H1 (cell line): ENCODE results near the gene ARRB1. TPM values are rescaled to one million over a fixed set of nuclear protein-coding genes. Genes with fewer than 3 reads are reported as not detected.

Source experiments
- CTCF ChIA-PET: fragments of 300-600 bp; sonication (Branson Sonifier 250); formaldehyde crosslinking; loops from one replicate; lab custom pipeline; 2021; ENCODE audit not compliant: partially characterized antibody; lab: Charles Lee
- POLR2A ChIA-PET: fragments of 300-600 bp; sonication (Branson Sonifier 250); formaldehyde crosslinking; loops from one replicate; lab custom pipeline; 2021; ENCODE audit warnings: inconsistent platforms; ENCODE audit not compliant: partially characterized antibody; lab: Charles Lee
- DNase-seq, 2 experiments: peaks; one replicate each; pipeline versions ENCODE4 v3.0.0 to v3.0.0-alpha.2; 2010 to 2022; ENCODE audit warnings: low spot score in 2 of 2, low read depth in 1 of 2, mixed read lengths in 1 of 2
- FAIRE-seq: peaks from 2 replicates; lab custom pipeline; 2011; peaks lifted over from hg19 to GRCh38; lab: Jason Lieb, UNC
- H2AFZ ChIP-seq: 2 replicates; pipeline ENCODE4 v1.8.1; 2012; ENCODE audit warnings: low read length, inconsistent platforms
- H2AK5ac ChIP-seq: 2 replicates; pipeline ENCODE4 v1.6.1; 2013; ENCODE audit warnings: low read depth, low read length
- H2BK120ac ChIP-seq: replicated peaks from 2 replicates; pipeline ENCODE3; 2013; ENCODE audit warnings: low read depth, low read length, inconsistent platforms
- H2BK12ac ChIP-seq: 2 replicates; pipeline ENCODE4 v1.6.1; 2013; ENCODE audit warnings: low read depth, low read length
- H2BK15ac ChIP-seq: 2 replicates; pipeline ENCODE4 v1.6.1; 2013; ENCODE audit warnings: low read length
- H2BK20ac ChIP-seq: 2 replicates; pipeline ENCODE4 v1.6.1; 2013; ENCODE audit warnings: low read length
- H2BK5ac ChIP-seq: 2 replicates; pipeline ENCODE4 v1.6.1; 2013; ENCODE audit warnings: low read depth, low read length
- H3K14ac ChIP-seq: 2 replicates; pipeline ENCODE4 v1.6.1; 2013; ENCODE audit warnings: inconsistent platforms; ENCODE audit not compliant: insufficient read length
- H3K18ac ChIP-seq: 2 replicates; pipeline ENCODE4 v1.6.1; 2013; ENCODE audit warnings: low read length; ENCODE audit errors: extremely low read depth
- H3K23ac ChIP-seq: 2 replicates; pipeline ENCODE4 v1.6.1; 2013; ENCODE audit warnings: inconsistent platforms; ENCODE audit not compliant: insufficient read length
- H3K23me2 ChIP-seq: 2 replicates; pipeline ENCODE4 v1.6.1; 2013; ENCODE audit warnings: low read depth, low read length
- H3K27ac ChIP-seq: 2 replicates; pipeline ENCODE4 v1.6.1; 2011; ENCODE audit warnings: low read depth, low read length, inconsistent platforms
- H3K27me3 ChIP-seq, 4 experiments: replicated peaks in 1 of 4; 1 replicate in 1 of 4; 2 replicates in 3 of 4; pipeline versions ENCODE4 v1.6.1 to v1.8.1; 2011 to 2013; ENCODE audit warnings: low read length in 3 of 4, mild to moderate bottlenecking in 3 of 4, inconsistent platforms in 2 of 4, mixed read lengths in 2 of 4, moderate library complexity in 1 of 4; ENCODE audit not compliant: control insufficient read depth in 3 of 4, insufficient read depth in 3 of 4; ENCODE audit errors: extremely low read depth in 1 of 4
- H3K36me3 ChIP-seq, 4 experiments: 2 replicates each; pipeline versions ENCODE4 v1.6.1 to v1.8.1; 2011 to 2013; ENCODE audit warnings: mild to moderate bottlenecking in 4 of 4, low read length in 3 of 4, moderate library complexity in 2 of 4, control low read depth in 1 of 4, inconsistent platforms in 1 of 4; ENCODE audit not compliant: insufficient read depth in 4 of 4, control insufficient read depth in 2 of 4
- H3K4ac ChIP-seq: replicated peaks from 2 replicates; pipeline ENCODE3; 2013; ENCODE audit warnings: low read length, low read depth, mixed read lengths, inconsistent platforms; ENCODE audit not compliant: insufficient read length
- H3K4me1 ChIP-seq, 4 experiments: replicated peaks in 1 of 4; 1 replicate in 1 of 4; 2 replicates in 3 of 4; pipeline versions ENCODE4 v1.6.1 to v1.8.1; 2011 to 2013; ENCODE audit warnings: low read length in 3 of 4, inconsistent platforms in 2 of 4, mixed read lengths in 1 of 4; ENCODE audit not compliant: insufficient read depth in 4 of 4, control insufficient read depth in 3 of 4
- H3K4me2 ChIP-seq, 2 experiments: 2 replicates each; pipeline versions ENCODE4 v1.6.1 to v1.8.1; 2011 to 2013; ENCODE audit warnings: low read depth in 2 of 2, low read length in 2 of 2, control low read depth in 1 of 2, inconsistent platforms in 1 of 2, mild to moderate bottlenecking in 1 of 2; ENCODE audit not compliant: insufficient read depth in 1 of 2
- H3K4me3 ChIP-seq, 4 experiments: fragments of 200-600, 300-600 bp in 1 of 4; sonication (generic), shearing (Covaris generic), sonication (Bioruptor Twin) in 1 of 4; 2 replicates each; pipeline versions ENCODE4 v1.5.1 to v1.8.1; 2011 to 2016; ENCODE audit warnings: low read length in 4 of 4, low read depth in 3 of 4, control low read depth in 2 of 4, inconsistent platforms in 2 of 4, mild to moderate bottlenecking in 2 of 4, mixed read lengths in 1 of 4, moderate library complexity in 1 of 4; ENCODE audit not compliant: insufficient read depth in 2 of 4; ENCODE audit errors: extremely low read depth in 1 of 4
- H3K56ac ChIP-seq: replicated peaks from 2 replicates; pipeline ENCODE3; 2013; ENCODE audit warnings: low read depth, mild to moderate bottlenecking, mixed read lengths, low read length, inconsistent platforms; ENCODE audit not compliant: insufficient read length
- H3K79me1 ChIP-seq: 2 replicates; pipeline ENCODE4 v1.6.1; 2013; ENCODE audit warnings: low read depth, low read length, control low read depth
- H3K79me2 ChIP-seq, 2 experiments: 2 replicates each; pipeline versions ENCODE4 v1.6.1 to v1.8.1; 2012 to 2013; ENCODE audit warnings: low read length in 2 of 2, mild to moderate bottlenecking in 2 of 2, inconsistent platforms in 1 of 2; ENCODE audit not compliant: insufficient read depth in 2 of 2, control insufficient read depth in 1 of 2
- H3K9ac ChIP-seq, 4 experiments: replicated peaks in 1 of 4; 1 replicate in 1 of 4; 2 replicates in 3 of 4; pipeline versions ENCODE4 v1.6.1 to v1.8.1; 2011 to 2013; ENCODE audit warnings: low read depth in 3 of 4, low read length in 3 of 4, control low read depth in 2 of 4, mild to moderate bottlenecking in 2 of 4, moderate library complexity in 2 of 4, inconsistent platforms in 1 of 4; ENCODE audit errors: extremely low read depth in 1 of 4
- H3K9me3 ChIP-seq, 2 experiments: 2 replicates each; pipeline versions ENCODE4 v1.6.1 to v1.8.1; 2012 to 2013; ENCODE audit warnings: mild to moderate bottlenecking in 2 of 2, moderate library complexity in 2 of 2, control low read depth in 1 of 2, inconsistent platforms in 1 of 2, low read depth in 1 of 2, low read length in 1 of 2, mixed read lengths in 1 of 2; ENCODE audit not compliant: insufficient read depth in 2 of 2
- H4K20me1 ChIP-seq, 2 experiments: replicated peaks in 1 of 2; 2 replicates each; pipeline versions ENCODE3 to v1.8.1; 2011 to 2013; ENCODE audit warnings: inconsistent platforms in 2 of 2, low read length in 2 of 2, mild to moderate bottlenecking in 1 of 2; ENCODE audit not compliant: insufficient read depth in 2 of 2, control insufficient read depth in 1 of 2
- H4K5ac ChIP-seq: 2 replicates; pipeline ENCODE4 v1.6.1; 2013; ENCODE audit warnings: low read length, low read depth, mixed read lengths, inconsistent platforms; ENCODE audit not compliant: insufficient read length
- H4K8ac ChIP-seq: 2 replicates; pipeline ENCODE4 v1.8.0; 2013; ENCODE audit warnings: mild to moderate bottlenecking, moderate library complexity, low read length, inconsistent platforms; ENCODE audit not compliant: insufficient read depth; ENCODE audit errors: extremely low read depth
- H4K91ac ChIP-seq: replicated peaks from 2 replicates; pipeline ENCODE3; 2013; ENCODE audit warnings: low read length, mixed read lengths, inconsistent platforms; ENCODE audit not compliant: insufficient read length
- ASH2L ChIP-seq: fragments of 200-600, 300-600 bp; sonication (generic); IDR thresholded peaks from one replicate; pipeline ENCODE4 v1.7.1; 2017; ENCODE audit warnings: low read length
- CTBP2 ChIP-seq: IDR thresholded peaks from 2 replicates; pipeline ENCODE4 v1.7.0; 2011; ENCODE audit warnings: borderline replicate concordance, mild to moderate bottlenecking, moderate library complexity, mixed read lengths, low read length; ENCODE audit not compliant: insufficient read depth, insufficient read length
- EGR1 ChIP-seq: IDR thresholded peaks from 2 replicates; pipeline ENCODE4 v1.6.1; 2011; ENCODE audit warnings: low read depth, low read length, borderline replicate concordance
- HDAC6 ChIP-seq: IDR thresholded peaks from one replicate; pipeline ENCODE4 v1.7.1; 2012; ENCODE audit warnings: low read depth, mild to moderate bottlenecking, inconsistent platforms, low read length, moderate library complexity
- JUN ChIP-seq: IDR thresholded peaks from 2 replicates; pipeline ENCODE4 v1.6.1; 2011; ENCODE audit warnings: low read depth, mild to moderate bottlenecking, improper control_type of control experiment, low read length
- KDM1A ChIP-seq: fragments of 200-600, 300-600 bp; sonication (generic); IDR thresholded peaks from 2 replicates; pipeline ENCODE4 v1.7.1; 2016; ENCODE audit warnings: mild to moderate bottlenecking, low read length, borderline replicate concordance
- KDM4A ChIP-seq: IDR thresholded peaks from one replicate; pipeline ENCODE4 v1.7.1; 2012; ENCODE audit warnings: low read depth, mild to moderate bottlenecking, moderate library complexity, low read length, inconsistent platforms; ENCODE audit not compliant: severe bottlenecking
- NANOG ChIP-seq: IDR thresholded peaks from 2 replicates; pipeline ENCODE4 v1.6.1; 2011; ENCODE audit warnings: low read length, low read depth, mild to moderate bottlenecking, inconsistent platforms; ENCODE audit not compliant: insufficient read depth, poor library complexity, severe bottlenecking
- SP2 ChIP-seq: IDR thresholded peaks from 2 replicates; pipeline ENCODE4 v1.6.1; 2012; ENCODE audit warnings: mild to moderate bottlenecking, low read length, inconsistent platforms
- SUZ12 ChIP-seq: fragments of 200-600 bp; sonication (generic); IDR thresholded peaks from 2 replicates; pipeline ENCODE4 v1.6.1; 2012; ENCODE audit warnings: mild to moderate bottlenecking, inconsistent platforms, low read length, moderate library complexity, mixed read lengths
- TAF1 ChIP-seq: IDR thresholded peaks from 2 replicates; pipeline ENCODE4 v1.6.1; 2011; ENCODE audit warnings: mild to moderate bottlenecking, low read depth, low read length
- YY1 ChIP-seq: IDR thresholded peaks from 2 replicates; pipeline ENCODE4 v1.6.1; 2011; ENCODE audit warnings: low read depth, mild to moderate bottlenecking, low read length
- WGBS, 2 experiments: shearing (Covaris generic) in 1 of 2; methylation state at CpG; one replicate each; pipeline versions ENCODE4 v1.1.6 to v1.1.7; 2013 to 2015; ENCODE audit warnings: low lambda C conversion rate in 2 of 2, mixed read lengths in 2 of 2, inconsistent platforms in 1 of 2, low coverage in 1 of 2, missing lambda C conversion rate in 1 of 2; ENCODE audit not compliant: insufficient replicate concordance in 2 of 2, insufficient coverage in 1 of 2, insufficient read length in 1 of 2; ENCODE audit errors: extremely low coverage in 1 of 2, missing lambda C conversion rate in 1 of 2; 5-methylcytosine and 5-hydroxymethylcytosine counted together
- polyA plus RNA-seq, 7 experiments: library from polyadenylated mRNA; depleted of rRNA in 3 of 7; stranded (reverse) in 5 of 7; unstranded in 2 of 7; fragments of >200 nt in 5 of 7; fragments of 200-250 nt in 2 of 7; gene quantifications; 1 replicate in 5 of 7; 2 replicates in 1 of 7; 4 replicates in 1 of 7; pipeline versions ENCODE4 v1.2.1 to v1.2.3, GENCODE V29; 2011 to 2013; ENCODE audit warnings: missing spikeins in 2 of 7, mixed read lengths in 2 of 7
- total RNA-seq: library from RNA; stranded (reverse); fragmentation: NEBNext Ultra II Directional; extraction: Animal tissue kit (Norgen Biotek cat#: 25700); gene quantifications from 2 replicates; pipeline ENCODE4 v1.2.1, GENCODE V29; 2021
- TF ChIP-seq, protein P1 (sequence below): IDR thresholded peaks from 2 replicates; pipeline ENCODE4 v1.6.1; 2012; ENCODE audit warnings: low read length, inconsistent platforms

The ARRB1 gene
- total and polyA plus RNA-seq, 2 of the 8 experiments (the other 6 are each of a cell fraction or from before 2014, with no cell fraction given) = 9.4 to 31.8 TPM

GRCh38 chr11:75308986-75309385, 42.5 kb downstream of the ARRB1 start:
- Histone ChIP-seq H3K36me3 (no peaks in the 10 kb centered on the region), H3K23ac (no peak overlapping the region), H3K4me2 (no peak overlapping the region), H3K9me3 (no peaks in the 10 kb centered on the region), H3K14ac (no peak overlapping the region), H3K18ac (no peak overlapping the region), H3K4me1 (peaks cover 0 to 3% (median 0%) of the 10 kb centered on the region in 4 experiments; a peak in 2 of 7 replicates), H3K79me1 (no peaks in the 10 kb centered on the region; the same call in 1 of the 2 replicates), H3K4me3 (no peak overlapping the region), H3K27ac (no peak overlapping the region), H3K79me2 (no peaks in the 10 kb centered on the region; a peak in 1 of 4 replicates), H3K23me2 (no peaks in the 10 kb centered on the region), H4K91ac (no peak overlapping the region), H4K8ac (no peak overlapping the region), H2AFZ (no peak overlapping the region), H2BK5ac (no peak overlapping the region), H4K20me1 (peaks cover 0 to 3% of the 10 kb centered on the region in 2 experiments), H3K9ac (no peak overlapping the region), H3K27me3 (no peaks in the 10 kb centered on the region), H2AK5ac (no peak overlapping the region), H2BK12ac (no peak overlapping the region), H2BK120ac (no peak overlapping the region), H3K4ac (no peak overlapping the region), H2BK20ac (no peak overlapping the region), H4K5ac (no peak overlapping the region), H2BK15ac (no peak overlapping the region), H3K56ac (no peak overlapping the region)
- no peak for FAIRE-seq
- DNase-seq = no peak
- CTCF ChIA-PET = interaction anchor here (0.7 to 3.1 kb wide), 7 partner anchors 9 to 168 kb away, joined by 3 to 17 read pairs (median 6); no protein-coding TSS in a partner anchor
- WGBS, 2 experiments = 96% methylated on average over 4 of the region's 4 CpGs; no CpG with 5 or more reads in 1 of the 2 experiments
- POLR2A ChIA-PET = interaction anchor here (2.1 kb wide), 1 partner anchor 21 kb away, joined by 4 read pairs; no protein-coding TSS in a partner anchor
- TF ChIP-seq EGR1 = no peak
- TF ChIP-seq TAF1 = no peak
- no peak for TF ChIP-seq KDM4A
- no peak for TF ChIP-seq ASH2L
- TF ChIP-seq CTBP2 = no peak
- no peak for TF ChIP-seq SP2
- no peak for TF ChIP-seq KDM1A
- TF ChIP-seq, protein P1, sequence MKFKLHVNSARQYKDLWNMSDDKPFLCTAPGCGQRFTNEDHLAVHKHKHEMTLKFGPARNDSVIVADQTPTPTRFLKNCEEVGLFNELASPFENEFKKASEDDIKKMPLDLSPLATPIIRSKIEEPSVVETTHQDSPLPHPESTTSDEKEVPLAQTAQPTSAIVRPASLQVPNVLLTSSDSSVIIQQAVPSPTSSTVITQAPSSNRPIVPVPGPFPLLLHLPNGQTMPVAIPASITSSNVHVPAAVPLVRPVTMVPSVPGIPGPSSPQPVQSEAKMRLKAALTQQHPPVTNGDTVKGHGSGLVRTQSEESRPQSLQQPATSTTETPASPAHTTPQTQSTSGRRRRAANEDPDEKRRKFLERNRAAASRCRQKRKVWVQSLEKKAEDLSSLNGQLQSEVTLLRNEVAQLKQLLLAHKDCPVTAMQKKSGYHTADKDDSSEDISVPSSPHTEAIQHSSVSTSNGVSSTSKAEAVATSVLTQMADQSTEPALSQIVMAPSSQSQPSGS = no peak
- no peak for TF ChIP-seq HDAC6
- TF ChIP-seq NANOG = no peak
- TF ChIP-seq JUN = no peak
- no peak for TF ChIP-seq SUZ12
- no peak for TF ChIP-seq YY1
